ENCODE measurements around the gene MEF2A.

The MEF2A gene

DNA sequence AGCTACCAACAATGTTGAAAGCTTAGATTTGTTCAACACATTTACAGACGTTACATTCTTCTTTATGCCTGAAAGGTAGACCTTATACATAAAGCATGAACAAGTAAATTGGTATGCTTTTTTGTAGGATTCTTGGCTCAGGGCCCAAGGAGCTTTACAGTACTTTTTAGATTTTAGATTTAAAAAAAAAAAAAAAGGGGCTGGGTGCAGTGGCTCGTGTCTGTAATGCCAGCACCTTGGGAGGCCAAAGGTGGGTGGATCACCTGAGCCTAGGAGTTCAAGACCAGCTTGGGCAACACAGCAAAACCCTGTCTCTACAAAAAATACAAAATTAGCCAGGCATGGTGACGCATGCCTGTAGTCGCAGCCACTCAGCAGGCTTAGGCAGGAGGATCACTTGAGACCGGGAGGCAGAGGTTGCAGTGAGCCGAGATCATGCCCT is 39.7 kb downstream of the MEF2A start:
- Mint-ChIP-seq H3K36me3 (peaks cover 35% of the 10 kb centered on the region), H3K27ac (no peak overlapping the region), H3K4me3 (no peak overlapping the region), H3K27me3 (no peaks in the 10 kb centered on the region), H3K9me3 (no peaks in the 10 kb centered on the region), H3K4me1 (peaks cover 2% of the 10 kb centered on the region)
- DNase-seq, result no peak
- CTCF ChIA-PET, result interaction anchor here (0.6 to 1.0 kb wide), 2 partner anchors 99 kb away, joined by 3 read pairs; no protein-coding TSS in a partner anchor

DNA sequence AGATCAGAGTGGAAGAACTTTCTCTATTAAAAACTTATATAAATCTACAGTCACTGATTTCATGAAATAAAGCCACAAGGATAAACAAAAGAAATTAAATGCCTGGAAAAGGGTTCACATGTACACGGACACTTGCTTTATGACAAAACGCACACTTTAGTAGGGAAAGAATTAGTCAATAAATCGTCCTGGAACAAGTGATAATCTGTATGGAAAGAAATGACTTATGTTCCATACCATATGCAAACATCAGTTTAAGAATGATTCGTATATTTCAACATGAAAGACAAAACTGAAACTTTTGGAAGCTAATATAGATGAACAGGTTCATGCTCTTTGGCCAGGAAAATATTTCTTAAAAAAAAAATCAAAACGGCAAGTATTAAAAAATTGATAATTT is 40.2 kb downstream of the MEF2A start:
- Mint-ChIP-seq H3K36me3 (peaks cover 31% of the 10 kb centered on the region), H3K27me3 (no peaks in the 10 kb centered on the region), H3K9me3 (no peaks in the 10 kb centered on the region), H3K27ac (no peak overlapping the region), H3K4me3 (no peak overlapping the region), H3K4me1 (peaks cover 2% of the 10 kb centered on the region)
- CTCF ChIA-PET, result interaction anchor here (0.6 kb wide), 1 partner anchor 98 kb away, joined by 3 read pairs; no protein-coding TSS in a partner anchor
- DNase-seq, result no peak

DNA sequence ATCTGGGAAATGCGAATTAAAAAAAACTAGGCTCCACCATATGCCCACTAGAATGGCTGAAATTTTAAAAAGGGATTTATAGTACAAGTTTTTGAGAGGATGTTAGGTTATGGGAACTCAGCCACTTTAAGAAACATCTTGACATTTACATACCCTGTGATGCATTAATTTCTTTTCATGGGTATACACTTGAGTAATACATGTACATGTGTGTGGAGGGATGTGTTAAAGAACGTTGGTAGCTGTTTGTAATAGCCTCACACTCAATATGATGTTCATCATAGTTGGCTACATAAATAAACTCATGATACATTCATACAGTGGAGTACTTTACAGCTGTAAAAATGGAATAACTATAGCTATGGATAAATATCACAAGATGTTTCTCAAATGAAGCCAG is 40.9 kb downstream of the MEF2A start:
- Mint-ChIP-seq H3K27me3 (no peaks in the 10 kb centered on the region), H3K4me3 (no peak overlapping the region), H3K27ac (no peak overlapping the region), H3K36me3 (peaks cover 26% of the 10 kb centered on the region), H3K9me3 (no peaks in the 10 kb centered on the region), H3K4me1 (peaks cover 2% of the 10 kb centered on the region)
- CTCF ChIA-PET, result no interaction called here
- DNase-seq, result no peak

DNA sequence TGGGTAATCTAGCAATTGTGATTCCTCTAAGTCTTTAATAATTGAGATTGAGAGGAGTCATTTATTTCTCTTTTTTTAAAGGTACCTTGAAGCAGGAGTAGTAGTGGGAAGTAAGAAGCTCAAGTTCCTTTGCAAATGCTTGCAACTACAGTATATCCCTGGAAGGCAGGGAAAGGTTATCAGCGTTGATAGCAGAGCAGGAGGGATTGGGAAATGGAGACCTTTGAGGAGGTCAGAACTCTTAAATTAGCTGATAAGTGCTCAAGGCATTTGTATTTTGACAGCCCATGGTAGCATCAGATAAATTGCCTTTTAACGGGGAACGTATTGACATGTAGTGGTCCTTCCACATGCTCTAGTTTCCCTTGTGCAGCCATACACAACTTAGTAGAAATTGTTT is 47.7 kb downstream of the MEF2A start:
- peaks cover 6% of the 10 kb centered on the region for H3K36me3 Mint-ChIP-seq
- CTCF ChIA-PET, result no interaction called here

DNA sequence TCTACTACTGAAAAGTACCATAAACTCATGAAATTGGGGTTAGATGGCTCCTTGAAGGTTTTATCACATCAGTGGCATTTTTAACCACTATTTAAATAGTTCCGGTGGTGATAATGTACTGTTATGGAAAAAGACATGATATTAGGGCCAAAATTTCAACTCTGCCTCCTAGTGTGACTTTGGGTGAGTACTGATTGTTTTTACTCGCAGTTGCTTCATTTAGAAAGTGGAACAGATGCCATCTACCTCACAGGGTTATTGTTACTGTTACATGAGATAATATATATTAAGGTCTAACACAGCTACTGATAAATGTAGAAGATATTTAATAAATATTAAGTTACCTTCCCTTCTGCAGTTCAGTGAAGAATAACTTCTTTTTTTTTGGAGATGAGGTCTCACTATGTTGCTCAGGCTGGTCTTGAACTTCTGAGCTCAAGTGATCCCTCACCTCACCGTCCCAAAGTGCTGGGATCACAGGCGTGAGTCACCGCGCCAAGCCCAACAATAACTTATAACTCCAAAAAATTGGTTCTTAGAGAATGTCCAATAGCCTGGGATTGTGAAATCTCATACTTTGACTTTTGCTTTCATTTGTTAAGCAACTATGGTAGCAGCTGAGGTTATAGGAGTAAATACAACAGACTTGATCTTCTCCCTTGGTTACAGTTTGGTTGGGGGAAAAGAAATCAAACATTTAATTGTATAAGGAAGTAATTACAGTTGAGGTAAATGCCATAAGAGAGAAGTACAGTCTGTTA is 48.3 kb downstream of the MEF2A start:
- no peaks in the 10 kb centered on the region for H3K27me3 Mint-ChIP-seq

More for the DNA sequence above, 47.7 kb downstream of the MEF2A start:
- peaks cover 14% of the 10 kb centered on the region for H3K4me1 Mint-ChIP-seq
- H3K4me3 Mint-ChIP-seq, result no peak overlapping the region
- no peak overlapping the region for H3K27ac Mint-ChIP-seq
- H3K9me3 Mint-ChIP-seq, result no peaks in the 10 kb centered on the region
- no peak for DNase-seq
- H3K27me3 Mint-ChIP-seq, result no peaks in the 10 kb centered on the region

DNA sequence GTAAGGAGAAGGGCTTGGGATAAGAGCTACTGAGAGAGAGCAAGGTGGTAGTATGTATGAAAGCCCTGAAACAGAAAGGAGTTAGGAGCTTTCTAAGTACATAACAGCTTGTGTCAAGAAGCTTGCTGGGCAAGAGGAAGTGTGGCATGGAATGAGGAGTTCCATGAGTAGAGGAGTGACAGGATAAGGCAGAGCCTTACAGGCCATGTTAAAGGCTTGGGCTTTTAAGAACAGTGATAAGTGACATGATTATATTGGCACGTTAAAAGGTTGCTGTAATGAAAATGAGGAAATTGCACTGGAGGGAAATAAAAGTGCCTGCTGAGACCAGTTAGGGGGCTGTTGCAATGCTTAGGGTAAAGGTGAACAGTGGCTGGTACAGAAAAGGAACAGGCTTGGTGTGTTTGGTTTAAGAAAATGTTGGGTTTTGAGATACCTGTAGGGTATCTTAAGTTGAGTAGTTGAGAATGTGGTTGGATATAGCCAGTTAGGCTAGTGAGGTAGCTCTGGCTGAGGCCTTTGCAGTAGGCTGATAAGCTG is 49.0 kb downstream of the MEF2A start:
- no peak for DNase-seq
- H3K9me3 Mint-ChIP-seq, result no peaks in the 10 kb centered on the region
- H3K27me3 Mint-ChIP-seq, result no peaks in the 10 kb centered on the region
- H3K27ac Mint-ChIP-seq, result peak overlapping the region; percentile 64
- CTCF ChIA-PET, result interaction anchor here (0.9 kb wide), 1 partner anchor 46 kb away, joined by 3 read pairs; no protein-coding TSS in a partner anchor
- peaks cover 6% of the 10 kb centered on the region for H3K36me3 Mint-ChIP-seq
- no peak overlapping the region for H3K4me3 Mint-ChIP-seq
- H3K4me1 Mint-ChIP-seq, result peaks cover 14% of the 10 kb centered on the region

More for the DNA sequence above, 48.3 kb downstream of the MEF2A start:
- CTCF ChIA-PET, result interaction anchor here (0.9 kb wide), 1 partner anchor 46 kb away, joined by 3 read pairs; no protein-coding TSS in a partner anchor
- Mint-ChIP-seq H3K4me3 (no peak overlapping the region), H3K27ac (peak overlapping the region; percentile 64), H3K4me1 (peaks cover 14% of the 10 kb centered on the region), H3K9me3 (no peaks in the 10 kb centered on the region), H3K36me3 (peaks cover 6% of the 10 kb centered on the region)
- DNase-seq, result no peak

DNA sequence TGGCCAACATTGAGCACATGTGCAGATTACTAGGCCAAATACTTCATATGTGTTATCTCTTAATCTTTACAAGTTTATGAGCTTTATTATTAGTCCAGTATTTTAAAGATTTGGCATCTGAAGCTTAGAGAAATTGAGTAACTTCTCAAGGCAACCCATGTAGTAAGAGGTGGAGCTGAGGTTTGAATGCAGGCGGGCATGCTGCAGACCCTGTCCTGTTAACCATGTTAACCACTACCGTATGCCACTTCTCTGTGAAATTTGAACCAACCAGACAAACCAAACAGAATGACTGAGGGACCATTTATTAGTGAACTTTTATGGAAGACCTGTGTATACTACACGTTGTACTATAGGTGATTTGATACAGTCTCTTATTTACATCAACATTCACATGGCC is 49.7 kb downstream of the MEF2A start:
- H3K27ac Mint-ChIP-seq, result no peak overlapping the region
- H3K4me3 Mint-ChIP-seq, result no peak overlapping the region
- no peaks in the 10 kb centered on the region for H3K9me3 Mint-ChIP-seq
- no peak for DNase-seq
- H3K36me3 Mint-ChIP-seq, result peaks cover 6% of the 10 kb centered on the region
- H3K27me3 Mint-ChIP-seq, result no peaks in the 10 kb centered on the region
- peaks cover 14% of the 10 kb centered on the region for H3K4me1 Mint-ChIP-seq
- CTCF ChIA-PET, result no interaction called here

DNA sequence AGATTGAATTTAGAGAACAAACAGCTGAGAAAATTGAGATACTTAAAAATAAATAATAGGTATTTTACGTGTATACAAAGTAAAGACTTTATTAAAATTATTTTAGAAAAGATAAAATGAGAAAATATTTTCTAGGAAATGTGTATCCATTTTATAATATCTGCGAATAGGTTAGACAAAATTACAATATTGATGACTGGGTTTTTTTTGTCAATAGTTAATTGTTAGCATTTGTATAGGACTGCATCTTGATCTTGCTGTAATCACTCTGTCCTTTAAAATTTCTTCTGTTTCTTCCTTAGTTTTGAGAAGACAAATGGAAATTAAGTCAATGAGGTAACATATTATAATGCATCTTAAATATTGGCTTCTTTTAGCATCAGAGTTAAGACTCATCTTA is 50.3 kb downstream of the MEF2A start:
- CTCF ChIA-PET, result no interaction called here
- peaks cover 14% of the 10 kb centered on the region for H3K4me1 Mint-ChIP-seq
- no peaks in the 10 kb centered on the region for H3K27me3 Mint-ChIP-seq
- no peak for DNase-seq
- H3K9me3 Mint-ChIP-seq, result no peaks in the 10 kb centered on the region
- no peak overlapping the region for H3K27ac Mint-ChIP-seq
- H3K4me3 Mint-ChIP-seq, result no peak overlapping the region
- peaks cover 6% of the 10 kb centered on the region for H3K36me3 Mint-ChIP-seq

DNA sequence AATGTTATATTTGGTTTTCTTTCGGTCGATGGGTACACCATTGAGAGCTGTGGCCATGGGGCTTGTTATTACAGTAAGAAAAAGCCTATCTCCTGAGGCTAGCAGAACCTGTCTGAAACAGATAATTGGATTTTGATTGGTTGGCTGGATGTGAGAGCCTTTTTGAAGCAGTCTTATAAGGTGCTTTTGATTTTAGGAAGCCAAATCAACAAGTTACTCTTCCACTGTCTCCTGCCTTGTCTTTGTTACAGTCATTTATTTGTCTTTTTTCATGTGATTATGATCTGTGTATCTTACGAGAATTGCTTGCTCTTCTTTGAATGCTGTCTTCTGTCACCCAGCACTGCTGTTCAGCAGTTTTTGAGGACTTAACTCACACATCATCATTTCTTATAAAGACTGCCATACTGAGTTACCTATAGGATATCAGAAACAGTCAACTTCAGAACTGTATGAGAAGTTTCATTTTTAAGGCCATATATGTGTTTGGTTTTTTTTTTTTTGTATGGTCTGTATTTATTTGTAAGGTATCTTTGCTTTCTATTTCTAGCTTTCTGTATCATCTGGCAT is 51.1 kb downstream of the MEF2A start:
- no peaks in the 10 kb centered on the region for H3K27me3 Mint-ChIP-seq
- CTCF ChIA-PET, result no interaction called here
- peaks cover 14% of the 10 kb centered on the region for H3K4me1 Mint-ChIP-seq
- peaks cover 3% of the 10 kb centered on the region for H3K36me3 Mint-ChIP-seq
- H3K4me3 Mint-ChIP-seq, result no peak overlapping the region
- no peak overlapping the region for H3K27ac Mint-ChIP-seq
- H3K9me3 Mint-ChIP-seq, result no peaks in the 10 kb centered on the region
- no peak for DNase-seq

DNA sequence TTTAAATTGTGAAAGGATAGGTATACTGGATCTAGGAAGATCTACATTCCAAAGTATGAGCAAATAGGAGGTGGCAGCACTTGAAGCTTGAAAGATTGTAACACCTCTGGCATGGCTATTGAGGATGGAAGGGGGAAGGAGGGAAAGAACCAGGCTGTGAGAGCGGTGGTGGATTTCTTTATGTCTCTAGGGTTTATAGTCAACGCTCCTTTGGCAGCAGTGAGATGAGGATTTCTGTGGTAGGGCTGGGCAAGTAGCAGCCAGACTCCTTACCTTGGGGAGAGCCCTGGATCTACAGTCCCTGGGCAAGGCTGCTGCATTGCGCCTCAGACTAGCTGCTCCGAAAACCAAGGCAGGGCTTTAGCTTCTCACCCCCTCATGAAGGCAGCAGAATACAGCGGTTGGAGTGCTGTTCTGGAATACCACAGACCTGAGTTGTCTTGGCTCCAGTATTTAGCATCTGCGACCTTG is 53.2 kb downstream of the MEF2A start:
- Mint-ChIP-seq H3K9me3 (peaks cover 2% of the 10 kb centered on the region), H3K27ac (no peak overlapping the region), H3K36me3 (peaks cover 7% of the 10 kb centered on the region), H3K27me3 (no peaks in the 10 kb centered on the region), H3K4me1 (peaks cover 12% of the 10 kb centered on the region), H3K4me3 (no peak overlapping the region)
- CTCF ChIA-PET, result no interaction called here
- DNase-seq, result no peak

DNA sequence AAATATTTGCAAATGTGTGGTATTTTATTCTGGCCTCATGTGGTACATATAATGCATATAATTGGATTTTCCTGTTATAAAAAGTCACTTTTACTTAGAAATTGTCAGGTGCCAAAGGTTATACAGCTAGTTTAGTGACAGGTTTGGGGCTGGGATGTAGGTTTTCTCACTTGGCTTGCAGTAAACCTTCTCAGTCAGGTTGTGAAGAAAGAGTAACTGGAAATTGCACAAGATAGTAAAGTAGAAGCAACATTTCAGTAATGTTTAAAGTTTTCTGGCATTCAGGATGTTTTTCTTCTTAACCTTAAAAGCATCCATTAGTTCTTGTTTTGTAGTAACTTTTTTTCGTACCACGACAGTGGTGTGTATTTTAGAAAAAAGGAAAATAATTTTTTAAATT is 53.9 kb downstream of the MEF2A start:
- CTCF ChIA-PET, result no interaction called here
- peaks cover 6% of the 10 kb centered on the region for H3K9me3 Mint-ChIP-seq
- H3K27me3 Mint-ChIP-seq, result no peaks in the 10 kb centered on the region
- peaks cover 10% of the 10 kb centered on the region for H3K36me3 Mint-ChIP-seq
- peaks cover 9% of the 10 kb centered on the region for H3K4me1 Mint-ChIP-seq
- DNase-seq, result no peak
- no peak overlapping the region for H3K27ac Mint-ChIP-seq
- no peak overlapping the region for H3K4me3 Mint-ChIP-seq

DNA sequence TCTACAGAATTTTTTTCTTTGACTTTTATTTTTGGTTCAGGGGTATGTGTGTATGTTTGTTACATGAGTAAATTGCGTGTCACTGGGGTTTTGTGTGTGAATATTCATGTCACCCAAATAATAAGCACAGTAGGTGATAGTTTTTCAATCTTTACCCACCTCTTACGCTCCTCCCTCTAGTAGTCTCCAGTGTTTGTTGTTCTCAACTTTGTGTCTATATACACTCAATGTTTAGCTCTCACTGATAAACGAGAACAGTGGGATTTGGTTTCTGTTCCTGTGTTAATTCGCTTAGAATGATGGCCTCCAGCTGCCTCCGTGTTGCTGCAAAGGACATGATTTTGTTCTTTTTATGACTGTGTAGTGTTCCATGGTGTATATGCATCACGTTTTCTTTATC is 54.4 kb downstream of the MEF2A start:
- peaks cover 11% of the 10 kb centered on the region for H3K9me3 Mint-ChIP-seq
- no peak overlapping the region for H3K4me3 Mint-ChIP-seq
- DNase-seq, result no peak
- no peaks in the 10 kb centered on the region for H3K27me3 Mint-ChIP-seq
- no peak overlapping the region for H3K27ac Mint-ChIP-seq
- H3K36me3 Mint-ChIP-seq, result peaks cover 13% of the 10 kb centered on the region
- CTCF ChIA-PET, result no interaction called here
- H3K4me1 Mint-ChIP-seq, result peaks cover 8% of the 10 kb centered on the region

DNA sequence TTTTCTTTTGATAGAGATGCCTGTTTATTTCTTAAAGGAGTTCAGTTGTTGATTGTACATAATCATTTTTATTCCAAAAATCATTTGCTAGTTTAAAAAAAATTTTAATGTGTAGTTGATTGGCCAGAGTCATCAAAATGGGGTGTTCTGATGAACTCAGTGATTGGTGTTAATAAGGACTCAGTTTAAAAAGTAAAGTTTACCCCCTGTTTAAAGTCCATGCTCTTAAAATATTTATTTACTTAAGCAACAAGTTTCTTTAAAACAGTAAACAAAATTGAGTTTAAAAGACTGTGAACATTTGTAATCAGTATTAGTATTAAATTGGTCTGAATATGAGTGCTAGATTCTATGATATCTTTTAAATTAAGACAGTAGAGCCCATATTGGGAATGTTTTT is 56.0 kb downstream of the MEF2A start:
- Mint-ChIP-seq H3K9me3 (peaks cover 13% of the 10 kb centered on the region), H3K27me3 (no peaks in the 10 kb centered on the region), H3K4me1 (peaks cover 16% of the 10 kb centered on the region), H3K36me3 (peaks cover 26% of the 10 kb centered on the region), H3K4me3 (no peak overlapping the region), H3K27ac (no peak overlapping the region)
- no peak for DNase-seq
- CTCF ChIA-PET, result no interaction called here

DNA sequence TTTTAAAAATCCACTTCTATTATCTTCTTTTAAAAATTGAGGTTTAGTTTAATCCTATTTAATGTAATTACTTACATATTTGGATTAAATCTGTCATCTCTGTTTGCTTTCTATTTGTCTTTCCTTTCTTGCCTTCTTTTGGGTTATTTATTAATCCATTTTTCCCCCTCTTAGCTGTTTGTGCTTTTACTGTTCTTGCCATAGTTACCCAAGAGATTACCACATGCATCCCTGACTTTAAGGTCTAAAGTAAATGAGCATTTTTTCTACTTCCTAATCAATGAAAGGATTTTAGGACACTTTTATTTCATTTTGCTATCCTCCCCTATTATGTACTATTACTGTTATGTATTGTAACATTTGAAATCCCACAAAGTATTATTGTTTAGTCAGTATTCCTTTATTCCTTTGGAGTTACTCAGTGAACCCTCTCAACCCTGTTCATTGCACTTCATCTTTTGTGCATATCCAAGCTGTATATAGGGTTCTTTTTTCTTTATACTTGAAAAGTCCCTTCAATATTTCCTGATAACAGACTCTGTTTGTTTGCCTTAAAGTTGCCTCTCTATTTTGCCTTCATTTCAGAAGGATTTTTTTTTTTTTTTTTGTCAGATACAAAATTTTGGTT is 62.7 kb downstream of the MEF2A start:
- H3K4me1 Mint-ChIP-seq, result peaks cover 20% of the 10 kb centered on the region
- no peak overlapping the region for H3K27ac Mint-ChIP-seq
- no peaks in the 10 kb centered on the region for H3K27me3 Mint-ChIP-seq
- DNase-seq, result no peak
- peaks cover 32% of the 10 kb centered on the region for H3K36me3 Mint-ChIP-seq
- CTCF ChIA-PET, result no interaction called here
- peaks cover 11% of the 10 kb centered on the region for H3K9me3 Mint-ChIP-seq
- H3K4me3 Mint-ChIP-seq, result no peak overlapping the region

All from activated naive CD4-positive, alpha-beta T cell treated with anti-CD3 and anti-CD28 coated beads, Interleukin-2, amount 10 ng/mL, durations not matched to agents 7 days and 5 days (primary cell).